HepG2 (cell line): ENCODE measurements around the gene COX7A2L. TPM values are rescaled to one million over a fixed set of nuclear protein-coding genes. Genes with fewer than 3 reads are reported as not detected.

Experiments used
- ATAC-seq: fragments of 200-7000 bp; cut with Tn5 transposase; 3 replicates; pipeline ENCODE4 v1.9.1; 2020; ENCODE audit warnings: mild to moderate bottlenecking, moderate library complexity
- BruUV-seq: library from RNA; stranded (reverse); fragments of 400-500 nt; replicated peaks from 2 replicates; lab custom pipeline; 2021; lab: Mats Ljungman, UMichigan
- CTCF ChIA-PET: fragments of 300-600 bp; formaldehyde crosslinking; extraction: SDS; loops from one replicate; lab custom pipeline; 2021; ENCODE audit warnings: low total read pairs, inconsistent platforms, low intra/inter-chr PET ratio; lab: Yijun Ruan, JAX
- POLR2A ChIA-PET: fragments of 350-600 bp; sonication (Branson Sonifier 250); formaldehyde crosslinking; loops from one replicate; lab custom pipeline; 2020; ENCODE audit warnings: antibody characterized with exemption, inconsistent platforms; lab: Yijun Ruan, JAX
- DNase-seq: peaks from one replicate; pipeline ENCODE4 v3.0.0-alpha.2; 2015; ENCODE audit warnings: low spot score
- FAIRE-seq: peaks from 3 replicates; lab custom pipeline; 2011; peaks lifted over from hg19 to GRCh38; lab: Jason Lieb, UNC
- H2AFZ ChIP-seq: one replicate; pipeline ENCODE4 v1.6.1; 2011; ENCODE audit warnings: low read length, inconsistent platforms
- H3K27ac ChIP-seq: fragments of 300-600 bp; 3 replicates; pipeline ENCODE4 v1.8.0; 2011; ENCODE audit warnings: mixed run types, mild to moderate bottlenecking, mixed read lengths, low read length, inconsistent platforms; ENCODE audit not compliant: insufficient read depth; ENCODE audit errors: extremely low read length
- H3K27me3 ChIP-seq, 2 experiments: fragments of 200-600 bp in 1 of 2; 2 replicates in 1 of 2; 3 replicates in 1 of 2; pipeline versions ENCODE4 v1.6.0 to v1.8.0; 2011; ENCODE audit warnings: low read length in 2 of 2, mild to moderate bottlenecking in 2 of 2, moderate library complexity in 2 of 2, inconsistent platforms in 1 of 2; ENCODE audit not compliant: insufficient read depth in 2 of 2, control insufficient read depth in 1 of 2
- H3K36me3 ChIP-seq, 2 experiments: fragments of 200-600 bp in 1 of 2; replicated peaks in 1 of 2; 2 replicates in 1 of 2; 3 replicates in 1 of 2; pipeline versions ENCODE4 v1.5.1 to v1.8.0; 2011; ENCODE audit warnings: low read length in 2 of 2, inconsistent platforms in 1 of 2; ENCODE audit not compliant: insufficient read depth in 2 of 2, control insufficient read depth in 1 of 2
- H3K4me1 ChIP-seq: 2 replicates; pipeline ENCODE4 v1.5.1; 2012; ENCODE audit warnings: low read length, inconsistent platforms; ENCODE audit not compliant: insufficient read depth
- H3K4me2 ChIP-seq: 2 replicates; pipeline ENCODE4 v1.6.0; 2011; ENCODE audit warnings: low read depth, low read length, inconsistent platforms
- H3K4me3 ChIP-seq, 3 experiments: fragments of 200-600 bp in 1 of 3; sonication (generic), shearing (Covaris generic) in 1 of 3; replicated peaks in 1 of 3; 2 replicates each; pipeline ENCODE4 v1.5.1; 2011 to 2016; ENCODE audit warnings: low read length in 3 of 3, inconsistent platforms in 2 of 3, low read depth in 2 of 3, mild to moderate bottlenecking in 2 of 3, control low read depth in 1 of 3, mixed read lengths in 1 of 3; ENCODE audit not compliant: insufficient read depth in 1 of 3
- H3K79me2 ChIP-seq: one replicate; pipeline ENCODE4 v1.6.1; 2011; ENCODE audit warnings: low read length, inconsistent platforms; ENCODE audit not compliant: insufficient read depth
- H3K9ac ChIP-seq: 2 replicates; pipeline ENCODE4 v1.6.0; 2011; ENCODE audit warnings: mild to moderate bottlenecking, low read depth, low read length, inconsistent platforms; ENCODE audit not compliant: insufficient read depth
- H3K9me3 ChIP-seq: 2 replicates; pipeline ENCODE4 v1.5.1; 2012; ENCODE audit warnings: mild to moderate bottlenecking, low read length
- H4K20me1 ChIP-seq: 2 replicates; pipeline ENCODE4 v1.6.0; 2011; ENCODE audit warnings: inconsistent platforms, mild to moderate bottlenecking, low read length, moderate library complexity; ENCODE audit not compliant: insufficient read depth
- FOXP1 ChIP-seq, 2 experiments: fragments of 450-650 bp in 1 of 2; IDR thresholded peaks; 2 replicates each; pipeline ENCODE4 v1.6.1; 2017 to 2018; ENCODE audit warnings: antibody characterized with exemption in 1 of 2
- JUN ChIP-seq: sonication (generic); formaldehyde crosslinking; IDR thresholded peaks from 2 replicates; pipeline ENCODE4 v1.4.0; 2020; ENCODE audit warnings: mild to moderate bottlenecking, missing genetic modification reagents
- KDM5A ChIP-seq: fragments of 200-600 bp; sonication (generic); IDR thresholded peaks from 2 replicates; pipeline ENCODE4 v1.7.0; 2018; ENCODE audit warnings: antibody characterized with exemption, mild to moderate bottlenecking, low read length, borderline replicate concordance
- REL ChIP-seq: sonication (generic); formaldehyde crosslinking; conservative IDR thresholded peaks from 2 replicates; pipeline ENCODE4 v1.8.0; 2022; ENCODE audit warnings: mild to moderate bottlenecking, missing genetic modification reagents, moderate library complexity
- RFXAP ChIP-seq: sonication (generic); formaldehyde crosslinking; IDR thresholded peaks from 2 replicates; pipeline ENCODE4 v1.4.0; 2020; ENCODE audit warnings: missing genetic modification reagents, borderline replicate concordance
- TRIM24 ChIP-seq: sonication (generic); formaldehyde crosslinking; IDR thresholded peaks from 2 replicates; pipeline ENCODE4 v1.8.0; 2022; ENCODE audit warnings: mild to moderate bottlenecking, missing genetic modification reagents
- ZEB1 ChIP-seq: IDR thresholded peaks from 2 replicates; pipeline ENCODE4 v1.6.1; 2012; ENCODE audit warnings: mild to moderate bottlenecking, low read depth, inconsistent platforms; ENCODE audit not compliant: insufficient replicate concordance
- ZNF354B ChIP-seq: sonication (generic); formaldehyde crosslinking; IDR thresholded peaks from 2 replicates; pipeline ENCODE4 v1.8.0; 2022; ENCODE audit warnings: mild to moderate bottlenecking, missing genetic modification reagents
- WGBS: methylation state at CpG from one replicate; pipeline ENCODE4 v1.1.6; 2017; ENCODE audit warnings: low lambda C conversion rate; 5-methylcytosine and 5-hydroxymethylcytosine counted together
- in situ Hi-C: cut with HindIII; loops from 2 replicates; pipeline ENCODE4 v1.10.0; 2017; ENCODE audit warnings: low pct_unique_long_range_greater_than_20kb; ENCODE audit not compliant: extremely low pct_ligation_motif_present
- intact Hi-C: fragments of 100-400 bp; cut with micrococcal nuclease; formaldehyde crosslinking; loops from one replicate; pipeline ENCODE4 v1.10.0; 2022; ENCODE audit not compliant: unreplicated experiment
- polyA plus RNA-seq, 8 experiments: library from polyadenylated mRNA; depleted of rRNA in 3 of 8; stranded (reverse) in 7 of 8; unstranded in 1 of 8; fragments of >200 nt; fragmentation: Illumina TruSeq in 4 of 8; extraction: Trizol in 4 of 8; gene quantifications; 2 replicates each; pipeline versions ENCODE4 v1.2.1 to v1.2.3, GENCODE V29; 2011 to 2016; ENCODE audit warnings: low read depth in 4 of 8, missing spikeins in 1 of 8, mixed read lengths in 1 of 8; ENCODE audit not compliant: insufficient read depth in 1 of 8
- total RNA-seq, 5 experiments: library from RNA; depleted of rRNA; stranded (reverse); fragments of >200 nt; fragmentation: Illumina TruSeq; extraction: Trizol; gene quantifications; 2 replicates each; pipeline ENCODE4 v1.2.3, GENCODE V29; 2016; ENCODE audit warnings: low read depth in 1 of 5
- TF ChIP-seq, protein P1 (sequence below): sonication (generic); formaldehyde crosslinking; IDR thresholded peaks from 2 replicates; pipeline ENCODE4 v1.5.0; 2020; ENCODE audit warnings: mild to moderate bottlenecking, missing genetic modification reagents, moderate library complexity
- TF ChIP-seq, protein P2 (sequence below): sonication (generic); formaldehyde crosslinking; IDR thresholded peaks from 2 replicates; pipeline ENCODE4 v1.5.1; 2020; ENCODE audit warnings: mild to moderate bottlenecking, missing genetic modification reagents, moderate library complexity

COX7A2L gene
- total and polyA plus RNA-seq, 2 of the 13 experiments (the other 11 are each of a cell fraction or from before 2014, with no cell fraction given) = 155 to 201 TPM

DNA sequence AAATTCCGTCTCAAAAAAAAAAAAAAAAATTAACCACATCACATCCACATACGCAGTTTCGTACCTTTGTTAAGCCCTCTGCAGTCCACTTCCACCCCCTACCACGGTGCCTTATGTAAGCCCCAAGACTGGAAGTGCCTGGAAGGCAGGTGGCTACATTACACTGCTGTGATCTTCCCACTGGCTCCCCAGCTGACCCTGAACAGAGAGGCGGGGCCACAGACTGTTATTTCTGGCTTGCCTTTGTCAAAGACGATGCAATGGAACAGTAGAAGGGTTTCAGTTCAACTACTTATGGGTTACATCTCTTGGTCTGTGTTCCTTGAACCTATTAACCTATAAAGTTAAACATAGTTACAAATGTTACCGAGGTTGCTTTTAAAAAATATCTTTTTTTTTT, 15.7 kb upstream of the COX7A2L start:
- DNase-seq = no peak
- no peak for ATAC-seq
- POLR2A ChIA-PET = interaction anchor here (0.7 kb wide), 1 partner anchor 15 kb away, joined by 6 read pairs; no protein-coding TSS in a partner anchor
- Histone ChIP-seq H2AFZ (no peak overlapping the region), H3K4me1 (peaks cover 52% of the 10 kb centered on the region), H4K20me1 (no peaks in the 10 kb centered on the region), H3K9me3 (no peaks in the 10 kb centered on the region), H3K27me3 (no peaks in the 10 kb centered on the region), H3K4me2 (no peak overlapping the region), H3K9ac (no peak overlapping the region), H3K36me3 (no peaks in the 10 kb centered on the region), H3K27ac (no peak overlapping the region), H3K79me2 (no peaks in the 10 kb centered on the region), H3K4me3 (no peak overlapping the region)
- TF ChIP-seq RFXAP (CRISPR knock-in tag) (no peak), TRIM24 (no peak), REL (CRISPR knock-in tag) (no peak), ZEB1 (no peak), KDM5A (no peak), FOXP1 (IDR thresholded peaks at IDR 0.05) (no peak), FOXP1 (CRISPR knock-in tag; IDR thresholded peaks at IDR 0.05) (no peak), JUN (CRISPR knock-in tag) (no peak), ZNF354B (CRISPR knock-in tag) (no peak)
- TF ChIP-seq, protein P1, sequence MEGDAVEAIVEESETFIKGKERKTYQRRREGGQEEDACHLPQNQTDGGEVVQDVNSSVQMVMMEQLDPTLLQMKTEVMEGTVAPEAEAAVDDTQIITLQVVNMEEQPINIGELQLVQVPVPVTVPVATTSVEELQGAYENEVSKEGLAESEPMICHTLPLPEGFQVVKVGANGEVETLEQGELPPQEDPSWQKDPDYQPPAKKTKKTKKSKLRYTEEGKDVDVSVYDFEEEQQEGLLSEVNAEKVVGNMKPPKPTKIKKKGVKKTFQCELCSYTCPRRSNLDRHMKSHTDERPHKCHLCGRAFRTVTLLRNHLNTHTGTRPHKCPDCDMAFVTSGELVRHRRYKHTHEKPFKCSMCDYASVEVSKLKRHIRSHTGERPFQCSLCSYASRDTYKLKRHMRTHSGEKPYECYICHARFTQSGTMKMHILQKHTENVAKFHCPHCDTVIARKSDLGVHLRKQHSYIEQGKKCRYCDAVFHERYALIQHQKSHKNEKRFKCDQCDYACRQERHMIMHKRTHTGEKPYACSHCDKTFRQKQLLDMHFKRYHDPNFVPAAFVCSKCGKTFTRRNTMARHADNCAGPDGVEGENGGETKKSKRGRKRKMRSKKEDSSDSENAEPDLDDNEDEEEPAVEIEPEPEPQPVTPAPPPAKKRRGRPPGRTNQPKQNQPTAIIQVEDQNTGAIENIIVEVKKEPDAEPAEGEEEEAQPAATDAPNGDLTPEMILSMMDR (CRISPR knock-in tag) = no peak
- TF ChIP-seq, protein P2, sequence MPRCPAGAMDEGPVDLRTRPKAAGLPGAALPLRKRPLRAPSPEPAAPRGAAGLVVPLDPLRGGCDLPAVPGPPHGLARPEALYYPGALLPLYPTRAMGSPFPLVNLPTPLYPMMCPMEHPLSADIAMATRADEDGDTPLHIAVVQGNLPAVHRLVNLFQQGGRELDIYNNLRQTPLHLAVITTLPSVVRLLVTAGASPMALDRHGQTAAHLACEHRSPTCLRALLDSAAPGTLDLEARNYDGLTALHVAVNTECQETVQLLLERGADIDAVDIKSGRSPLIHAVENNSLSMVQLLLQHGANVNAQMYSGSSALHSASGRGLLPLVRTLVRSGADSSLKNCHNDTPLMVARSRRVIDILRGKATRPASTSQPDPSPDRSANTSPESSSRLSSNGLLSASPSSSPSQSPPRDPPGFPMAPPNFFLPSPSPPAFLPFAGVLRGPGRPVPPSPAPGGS (CRISPR knock-in tag) = no peak
- in situ Hi-C loops = no loop called here
- BruUV-seq = no TSS peak
- no peak for FAIRE-seq
- WGBS = 53% methylated on average over 7 of the region's 7 CpGs
- intact Hi-C loops = no loop called here
- CTCF ChIA-PET = no interaction called here
